ENCODE measurements around the gene CIAO2B. TPM values are rescaled to one million over a fixed set of nuclear protein-coding genes. Genes with fewer than 3 reads are reported as not detected.
A peak's percentile ranks its signal among the peaks of the same experiment; 100 is the strongest.

Gene CIAO2B
- total RNA-seq, 6 experiments from 2014 or later = 90.9 to 108 (median 98.6) TPM

GRCh38 chr16:66933776-66934137 is 445 bp downstream of the CIAO2B start:
- no peak for TF ChIP-seq CTCF (IDR thresholded peaks at IDR 0.05)
- peaks cover 33% of the 10 kb centered on the region for H3K36me3 Mint-ChIP-seq (ENCODE audit: low read depth)
- H3K9me3 Mint-ChIP-seq = no peaks in the 10 kb centered on the region
- H3K27me3 Mint-ChIP-seq (ENCODE audit: insufficient read depth) = peaks cover 9% of the 10 kb centered on the region
- peak overlapping the region; percentile 98 for H3K4me3 Mint-ChIP-seq
- H3K27ac Mint-ChIP-seq = peak overlapping the region; percentile 93
- no peak for DNase-seq
- H3K4me1 Mint-ChIP-seq (ENCODE audit: low read depth) = peaks cover 61% of the 10 kb centered on the region

GRCh38 chr16:66932076-66932475 is 2.1 kb downstream of the CIAO2B start:
- Mint-ChIP-seq H3K27ac (no peak overlapping the region), H3K36me3 (ENCODE audit: low read depth) (peaks cover 26% of the 10 kb centered on the region), H3K4me3 (no peak overlapping the region), H3K4me1 (ENCODE audit: low read depth) (peaks cover 71% of the 10 kb centered on the region), H3K9me3 (no peaks in the 10 kb centered on the region), H3K27me3 (ENCODE audit: insufficient read depth) (peaks cover 9% of the 10 kb centered on the region)
- DNase-seq = no peak
- TF ChIP-seq CTCF (IDR thresholded peaks at IDR 0.05) = no peak

- H3K4me1 Mint-ChIP-seq (ENCODE audit: low read depth) = peaks cover 71% of the 10 kb centered on the region
- DNase-seq = no peak
- peaks cover 23% of the 10 kb centered on the region for H3K36me3 Mint-ChIP-seq (ENCODE audit: low read depth)
- TF ChIP-seq CTCF (IDR thresholded peaks at IDR 0.05) = no peak
- peaks cover 9% of the 10 kb centered on the region for H3K27me3 Mint-ChIP-seq (ENCODE audit: insufficient read depth)
- H3K27ac Mint-ChIP-seq = no peak overlapping the region
- no peaks in the 10 kb centered on the region for H3K9me3 Mint-ChIP-seq
- no peak overlapping the region for H3K4me3 Mint-ChIP-seq
Measured at GRCh38 chr16:66931665-66932064, 2.5 kb downstream of the CIAO2B start.

GRCh38 chr16:66930189-66930588 is 4.0 kb downstream of the CIAO2B start:
- TF ChIP-seq CTCF (IDR thresholded peaks at IDR 0.05) = no peak
- H3K27me3 Mint-ChIP-seq (ENCODE audit: insufficient read depth) = peaks cover 9% of the 10 kb centered on the region
- H3K4me3 Mint-ChIP-seq = no peak overlapping the region
- DNase-seq = peak; percentile 70
- H3K9me3 Mint-ChIP-seq = no peaks in the 10 kb centered on the region
- H3K36me3 Mint-ChIP-seq (ENCODE audit: low read depth) = peaks cover 18% of the 10 kb centered on the region
- peak overlapping the region; percentile 49 for H3K27ac Mint-ChIP-seq
- H3K4me1 Mint-ChIP-seq (ENCODE audit: low read depth) = peaks cover 71% of the 10 kb centered on the region

- no peaks in the 10 kb centered on the region for H3K9me3 Mint-ChIP-seq
- H3K36me3 Mint-ChIP-seq (ENCODE audit: low read depth) = peaks cover 14% of the 10 kb centered on the region
- H3K27ac Mint-ChIP-seq = peak overlapping the region; percentile 99
- peak; percentile 37 for DNase-seq
- H3K4me1 Mint-ChIP-seq (ENCODE audit: low read depth) = peaks cover 68% of the 10 kb centered on the region
- H3K27me3 Mint-ChIP-seq (ENCODE audit: insufficient read depth) = peaks cover 9% of the 10 kb centered on the region
- TF ChIP-seq CTCF (IDR thresholded peaks at IDR 0.05) = peak; percentile 80
- no peak overlapping the region for H3K4me3 Mint-ChIP-seq
Measured at GRCh38 chr16:66928702-66929388, 5.4 kb downstream of the CIAO2B start.

Data from HFFc6 (cell line).